IMR-90 (cell line): ENCODE results near the gene LRRC39.

ENCODE experiments used
- CTCF ChIP-seq: conservative IDR thresholded peaks from 2 replicates; pipeline ENCODE4 v1.5.1; 2012; ENCODE audit warnings: mild to moderate bottlenecking, low read depth, low read length, improper control_type of control experiment
- MXI1 ChIP-seq: IDR thresholded peaks from 2 replicates; pipeline ENCODE4 v1.6.1; 2012; ENCODE audit warnings: low read depth, mild to moderate bottlenecking, low read length, moderate library complexity, borderline replicate concordance
- POLR2A ChIP-seq: IDR thresholded peaks from 2 replicates; pipeline ENCODE4 v1.6.1; 2012; ENCODE audit warnings: mild to moderate bottlenecking, low read depth, low read length

DNA sequence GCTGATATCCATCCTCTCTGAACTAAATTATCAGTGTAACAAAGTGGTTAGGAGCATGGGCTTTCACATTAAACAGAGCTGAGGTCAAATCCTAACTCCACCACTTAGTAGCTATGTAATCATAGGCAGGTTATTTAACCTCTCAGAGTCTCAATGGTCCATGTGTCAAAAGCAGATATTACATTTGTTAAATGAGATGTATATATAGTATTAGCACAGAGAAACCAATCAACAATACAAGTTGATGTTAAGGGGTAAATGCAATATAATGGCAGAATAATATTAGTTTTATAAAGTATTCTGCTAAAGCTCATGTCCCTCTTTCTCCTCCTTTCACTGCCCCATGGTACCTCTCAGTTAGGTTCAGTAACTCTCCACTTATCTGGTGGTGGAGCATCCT, 44.4 kb upstream of the LRRC39 start:
- no peak for TF ChIP-seq POLR2A
- no peak for TF ChIP-seq CTCF
- no peak for TF ChIP-seq MXI1
